ENCODE data around the gene KDM4B.

GRCh38 chr19:4980067-4980466 is 11.2 kb downstream of the KDM4B start:
- TF ChIP-seq CTCF (IDR thresholded peaks at IDR 0.05) (no peak), POLR2AphosphoS5 (IDR thresholded peaks at IDR 0.05) (no peak), EP300 (IDR thresholded peaks at IDR 0.05) (no peak)

All from gastroesophageal sphincter (tissue), 3 donors.